GM19372 (cell line): ENCODE measurements around the gene LYG1.
A peak's percentile ranks its signal among the peaks of the same experiment; 100 is the strongest.
"Not testable (repeated sequence)": the region's sequence is repeated elsewhere in the genome, so short reads cannot be mapped to it uniquely, and the experiment has no call there.

Source experiments
- ATAC-seq: cut with Tn5 transposase; IDR thresholded peaks from one replicate; pipeline ENCODE4 v1.9.1; 2021; ENCODE audit warnings: mild to moderate bottlenecking, low read depth, moderate library complexity; ENCODE audit not compliant: unreplicated experiment

LYG1 gene

DNA sequence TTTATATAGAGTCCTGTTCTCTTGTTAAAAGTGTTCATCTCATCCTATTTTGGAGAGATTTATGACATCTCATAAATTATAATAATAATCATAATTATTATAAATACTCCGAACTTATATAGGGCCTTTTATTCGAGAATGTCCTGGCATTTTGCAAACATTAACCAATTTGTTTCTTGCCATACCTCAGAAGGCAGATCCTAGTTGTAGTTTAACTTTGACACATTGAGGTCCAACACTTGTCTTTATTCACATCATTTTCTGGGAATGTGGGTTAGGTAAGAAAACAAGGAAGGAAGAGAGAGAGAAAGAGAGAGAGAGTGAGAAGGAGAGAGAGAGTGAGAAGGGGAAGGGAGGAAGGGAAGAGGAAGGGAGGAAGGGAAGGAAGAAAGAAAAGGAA lies at the start of gene LYG1:
LYG1 (minus strand) TSS at position 101 of the 400 bp plus-strand sequence. CDS start 5,527 bp downstream, outside the sequence.
- ATAC-seq = not testable (repeated sequence)

DNA sequence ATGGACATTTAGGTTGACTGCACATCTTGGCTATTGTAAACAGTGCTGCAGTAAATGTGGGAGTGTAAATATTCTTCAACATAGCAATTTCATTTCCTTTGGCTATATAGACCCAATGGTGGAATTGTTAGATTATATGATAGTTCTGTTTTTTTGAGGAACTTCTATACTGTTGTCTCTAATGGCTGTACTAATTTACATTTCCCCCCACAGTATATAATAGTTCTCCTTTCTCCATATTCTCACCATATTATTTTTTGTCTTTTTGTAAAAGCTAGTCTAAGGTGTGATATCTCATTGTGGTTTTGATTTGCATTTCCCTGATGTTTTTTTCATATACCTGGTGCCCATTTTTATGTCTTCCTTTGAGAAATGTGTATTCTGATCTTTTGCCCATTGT lies 49.2 kb upstream of the LYG1 start:
- ATAC-seq = no peak

DNA sequence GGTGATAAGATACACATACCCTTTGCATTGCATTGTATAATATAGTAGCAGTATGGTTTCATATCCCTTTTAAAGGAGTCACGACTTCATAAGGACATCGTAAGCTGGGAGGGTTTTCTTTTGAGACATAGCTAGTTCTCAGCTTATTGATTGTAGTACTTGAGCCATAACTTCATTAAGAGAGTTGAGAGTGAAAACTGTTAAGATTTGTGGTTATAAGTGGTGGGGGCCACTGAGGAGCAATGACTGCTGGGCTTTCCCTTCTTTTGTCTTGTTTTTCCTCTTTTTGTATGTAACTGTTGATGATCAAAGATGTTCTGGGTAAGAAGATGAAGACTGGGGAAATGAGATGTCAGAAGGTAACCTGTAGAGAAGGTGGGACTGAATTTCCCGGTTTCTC lies 47.2 kb upstream of the LYG1 start:
- ATAC-seq = no peak

DNA sequence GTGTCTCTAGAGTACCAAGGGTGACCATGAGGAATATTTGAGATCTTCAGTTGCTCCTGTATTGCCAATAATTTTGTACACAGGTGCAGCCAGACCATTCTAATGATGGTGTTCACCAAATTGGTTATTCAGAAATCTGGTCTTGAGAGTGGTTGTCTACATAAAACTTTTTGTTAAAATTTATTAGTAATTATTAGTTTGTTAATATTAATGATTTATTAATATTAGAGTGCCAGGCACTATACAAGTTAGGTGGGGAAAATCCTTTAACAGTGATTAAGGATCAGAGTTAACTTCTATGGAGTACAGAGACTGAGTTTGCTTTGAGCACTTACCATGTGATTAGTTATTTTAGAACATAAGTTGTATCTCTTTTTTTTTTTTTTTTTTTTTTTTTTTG lies 45.2 kb upstream of the LYG1 start:
- ATAC-seq = no peak

DNA sequence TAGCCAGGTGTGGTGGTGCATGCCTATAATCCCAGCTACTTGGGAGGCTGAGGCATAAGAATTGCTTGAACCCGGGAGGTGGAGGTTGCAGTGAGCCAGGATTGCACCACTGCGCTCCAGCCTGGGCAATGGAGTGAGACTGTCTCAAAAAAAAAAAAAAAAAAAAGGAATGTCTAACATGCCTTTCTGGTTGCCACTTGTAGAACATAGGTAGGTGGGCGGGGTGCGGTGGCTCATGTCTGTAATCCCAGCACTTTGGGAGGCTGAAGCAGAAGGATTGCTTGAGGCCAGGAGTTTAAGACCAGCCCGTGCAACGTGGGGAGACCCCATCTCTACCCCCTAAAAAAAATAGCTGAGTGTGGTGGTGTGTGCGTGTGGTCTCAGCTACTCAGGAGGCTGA lies 44.4 kb upstream of the LYG1 start:
- not testable (repeated sequence) for ATAC-seq

DNA sequence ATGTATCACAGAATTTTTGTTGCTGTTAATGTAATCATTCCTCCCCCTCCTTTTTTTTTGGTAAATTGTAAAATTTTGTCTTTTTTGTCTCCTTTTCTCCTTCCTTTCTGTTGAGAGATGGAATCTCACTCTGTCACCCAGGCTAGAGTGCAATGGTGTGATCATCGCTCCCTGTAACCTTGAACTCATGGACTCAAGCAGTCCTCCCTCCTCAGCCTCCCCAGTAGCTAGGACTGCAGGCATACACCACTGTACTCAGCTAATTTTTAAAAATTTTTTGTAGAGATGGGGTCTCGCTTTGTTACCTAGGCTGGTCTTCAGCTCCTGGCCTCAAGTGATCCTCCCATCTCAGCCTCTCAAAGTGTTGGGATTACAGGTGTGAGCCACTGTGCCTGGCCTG lies 41.5 kb upstream of the LYG1 start:
- ATAC-seq = no peak

DNA sequence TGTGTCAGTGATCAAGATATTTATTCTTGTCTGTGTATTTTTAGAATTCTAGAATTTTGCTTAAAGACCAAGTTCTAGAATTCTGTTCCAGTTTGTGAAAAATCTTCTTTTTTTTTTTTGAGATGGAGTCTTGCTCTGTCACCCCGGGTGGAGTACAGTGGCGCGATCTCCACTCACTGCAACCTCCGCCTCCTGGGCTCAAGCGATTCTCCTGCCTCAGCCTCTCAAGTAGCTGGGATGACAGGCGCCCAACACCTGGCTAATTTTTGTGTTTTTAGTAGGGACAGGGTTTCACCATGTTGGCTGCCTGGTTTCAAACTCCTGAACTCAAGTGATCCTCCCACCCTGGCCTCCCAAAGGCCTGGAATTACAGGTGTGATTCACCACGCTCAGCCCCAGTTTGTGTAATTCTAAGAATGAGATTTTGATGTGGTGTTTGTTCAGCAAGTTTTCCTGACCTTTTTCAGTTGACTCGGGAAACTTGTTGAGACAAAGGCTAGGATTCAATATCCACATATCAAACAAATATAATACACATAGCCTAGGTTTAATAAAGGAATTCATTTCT lies 39.8 kb upstream of the LYG1 start:
- no peak for ATAC-seq

DNA sequence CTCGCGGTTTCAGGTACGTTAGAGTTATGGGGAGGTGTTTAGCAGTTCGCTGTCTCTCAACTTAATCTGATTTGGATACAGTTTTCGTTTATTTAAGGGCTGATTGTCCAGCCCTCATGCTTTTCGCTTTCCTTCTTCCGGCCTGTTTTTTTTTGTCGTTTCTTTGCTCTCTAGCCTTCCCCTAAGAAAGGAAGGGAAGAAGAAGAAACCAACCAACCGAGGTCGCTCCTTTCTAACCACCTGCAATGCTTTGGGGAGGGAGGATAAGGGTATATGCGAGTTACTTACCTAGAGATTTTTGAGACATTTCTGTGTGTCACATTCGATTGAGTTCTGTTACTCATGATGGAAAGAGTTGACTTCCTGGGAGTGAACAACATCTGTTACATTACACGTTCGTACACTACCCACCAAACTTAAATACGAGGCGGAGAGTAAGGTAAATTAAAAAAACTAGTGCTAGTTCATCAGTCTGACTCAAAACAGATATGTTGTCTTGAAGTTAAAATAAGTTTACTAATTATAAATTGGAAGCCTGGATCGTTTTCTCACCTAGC lies 37.1 kb upstream of the LYG1 start:
- no peak for ATAC-seq

DNA sequence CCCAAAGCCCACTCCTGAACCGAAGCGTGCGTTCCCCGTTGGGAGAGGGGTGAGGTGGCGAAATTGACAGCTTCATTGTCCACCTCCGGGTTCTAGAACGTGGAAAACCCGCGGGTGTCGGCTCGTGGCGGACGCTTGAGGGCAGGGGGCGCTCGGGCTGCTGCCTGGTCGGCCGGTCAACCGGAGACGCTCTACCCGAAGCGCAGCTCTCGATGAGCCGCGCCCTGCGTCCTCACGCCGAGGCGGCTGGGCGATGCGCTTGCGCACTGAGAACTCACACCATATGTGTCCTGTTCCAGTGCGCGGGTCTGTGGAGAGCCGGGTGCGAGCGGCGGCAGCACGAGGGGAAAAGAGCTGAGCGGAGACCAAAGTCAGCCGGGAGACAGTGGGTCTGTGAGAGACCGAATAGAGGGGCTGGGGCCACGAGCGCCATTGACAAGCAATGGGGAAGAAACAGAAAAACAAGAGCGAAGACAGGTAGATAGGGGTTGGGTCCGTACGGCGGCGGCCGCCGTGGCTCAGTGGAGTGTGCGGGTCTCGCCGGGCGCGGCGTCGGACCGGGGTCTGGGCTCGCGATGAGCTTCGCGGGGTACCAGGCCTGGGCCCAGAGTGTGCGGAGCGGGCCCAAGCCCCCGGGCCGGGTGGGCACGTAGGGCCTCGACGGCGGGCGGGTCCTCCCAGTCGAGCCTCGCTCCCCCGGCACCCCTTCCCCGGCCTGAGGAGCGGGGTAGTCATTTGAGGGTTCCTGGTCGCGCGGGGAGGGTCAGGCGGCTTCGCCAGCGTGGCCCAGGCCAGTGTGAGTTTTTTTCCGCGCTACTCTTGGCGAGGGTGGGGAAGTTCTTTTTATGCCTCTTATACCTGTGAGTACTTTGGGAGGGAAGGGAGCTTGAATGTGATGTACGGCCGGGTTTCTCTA lies 36.4 kb upstream of the LYG1 start, which contains the start of gene EIF5B:
EIF5B (plus strand) TSS at position 277 of the 916 bp plus-strand sequence; CDS start at position 443, 166 bp downstream.
- peak; percentile 58 for ATAC-seq

DNA sequence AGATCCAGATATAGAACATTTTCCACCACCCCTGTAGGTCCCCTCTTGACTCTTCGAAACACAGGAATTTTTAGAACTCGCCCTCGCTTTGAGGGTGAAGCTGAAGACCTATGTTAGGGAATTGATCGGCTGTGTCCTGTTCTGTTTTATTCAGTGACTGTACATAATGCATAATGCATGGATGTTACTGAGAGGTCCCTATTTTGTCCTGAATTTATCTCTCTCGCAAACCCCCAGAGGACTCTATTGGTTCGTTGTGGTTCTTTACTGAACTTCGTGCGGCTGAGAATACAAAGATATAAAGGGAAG lies 35.8 kb upstream of the LYG1 start:
- peak; percentile 2 for ATAC-seq

DNA sequence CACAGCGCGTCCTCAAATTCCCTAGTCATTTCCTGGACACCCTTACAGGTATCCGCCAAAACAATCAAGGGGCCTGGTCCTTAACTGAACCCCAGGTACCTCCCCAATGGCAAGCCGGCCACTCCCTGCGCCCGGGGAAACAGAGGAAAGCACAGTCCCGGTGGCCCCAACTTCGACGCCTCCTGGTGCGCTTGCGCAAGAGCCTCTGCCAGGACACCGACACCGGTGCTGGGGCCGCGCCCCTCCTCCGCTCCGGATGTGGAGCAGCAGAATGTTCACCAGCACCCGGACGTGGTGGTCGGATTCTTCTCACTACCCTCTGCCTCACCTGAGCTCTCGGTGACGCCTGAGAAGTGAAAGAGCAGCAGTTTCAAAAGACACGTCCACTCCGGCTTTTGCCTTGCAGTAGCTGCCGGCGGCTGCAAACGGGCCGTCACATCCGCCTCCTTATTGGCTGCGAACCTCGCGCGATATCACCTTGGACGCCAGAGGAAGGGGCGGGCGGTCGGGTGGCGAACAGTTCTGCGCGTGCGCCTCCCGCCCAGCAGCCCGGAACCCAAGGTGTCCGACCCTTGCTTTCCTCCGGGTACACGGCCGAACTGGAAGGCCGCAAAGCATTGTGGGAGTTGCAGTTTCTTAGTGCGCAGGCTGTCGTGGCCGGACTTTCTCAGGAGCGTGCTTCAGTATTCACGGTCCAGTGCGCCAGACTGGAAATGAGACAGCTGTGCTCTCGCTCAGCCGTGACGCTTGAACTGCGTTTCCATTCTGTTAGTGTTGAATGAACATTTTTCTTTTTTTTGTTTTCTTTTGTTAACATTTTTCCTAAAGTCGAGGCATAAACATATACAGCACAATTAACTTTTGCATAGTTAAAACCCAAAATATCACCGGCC lies 35.2 kb upstream of the LYG1 start, which contains the start of gene TXNDC9:
TXNDC9 (minus strand) TSS at position 423 of the 893 bp plus-strand sequence. CDS start 3,123 bp downstream, outside the sequence.
- peak; percentile 72 for ATAC-seq

DNA sequence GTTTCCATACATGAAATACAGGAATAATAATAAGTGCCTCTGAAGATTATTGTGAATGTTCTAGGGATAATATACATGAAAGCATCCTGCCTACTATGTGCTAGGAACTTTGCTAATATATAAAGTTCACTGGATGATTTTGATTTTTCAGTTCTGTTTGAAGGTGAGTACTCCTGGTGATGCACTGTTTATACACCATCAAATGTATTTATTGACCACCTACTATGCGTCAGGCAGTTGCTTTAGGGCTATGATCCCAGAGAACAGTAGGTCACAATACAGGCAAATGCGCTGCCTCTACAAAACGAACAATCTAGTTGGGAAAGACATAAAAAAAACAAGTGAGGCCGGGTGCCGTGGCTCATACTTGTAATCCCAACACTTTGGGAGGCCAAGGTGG lies 24.4 kb upstream of the LYG1 start:
- no peak for ATAC-seq

DNA sequence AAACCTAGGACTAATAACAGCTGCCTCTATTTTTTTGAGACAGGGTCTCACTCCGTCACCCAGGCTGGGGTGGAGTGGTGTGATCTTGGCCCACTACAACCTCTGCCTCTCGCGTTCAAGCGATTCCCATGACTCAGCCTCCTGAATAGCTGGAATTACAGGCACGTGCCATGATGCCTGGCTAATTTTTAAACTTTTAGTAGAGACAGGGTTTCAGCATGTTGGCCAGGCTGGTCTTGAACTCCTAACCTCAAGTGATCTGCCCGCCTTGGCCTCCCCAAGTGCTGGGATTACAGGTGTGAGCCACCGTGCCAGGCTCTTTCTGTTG lies 16.8 kb upstream of the LYG1 start:
- ATAC-seq = not testable (repeated sequence)

DNA sequence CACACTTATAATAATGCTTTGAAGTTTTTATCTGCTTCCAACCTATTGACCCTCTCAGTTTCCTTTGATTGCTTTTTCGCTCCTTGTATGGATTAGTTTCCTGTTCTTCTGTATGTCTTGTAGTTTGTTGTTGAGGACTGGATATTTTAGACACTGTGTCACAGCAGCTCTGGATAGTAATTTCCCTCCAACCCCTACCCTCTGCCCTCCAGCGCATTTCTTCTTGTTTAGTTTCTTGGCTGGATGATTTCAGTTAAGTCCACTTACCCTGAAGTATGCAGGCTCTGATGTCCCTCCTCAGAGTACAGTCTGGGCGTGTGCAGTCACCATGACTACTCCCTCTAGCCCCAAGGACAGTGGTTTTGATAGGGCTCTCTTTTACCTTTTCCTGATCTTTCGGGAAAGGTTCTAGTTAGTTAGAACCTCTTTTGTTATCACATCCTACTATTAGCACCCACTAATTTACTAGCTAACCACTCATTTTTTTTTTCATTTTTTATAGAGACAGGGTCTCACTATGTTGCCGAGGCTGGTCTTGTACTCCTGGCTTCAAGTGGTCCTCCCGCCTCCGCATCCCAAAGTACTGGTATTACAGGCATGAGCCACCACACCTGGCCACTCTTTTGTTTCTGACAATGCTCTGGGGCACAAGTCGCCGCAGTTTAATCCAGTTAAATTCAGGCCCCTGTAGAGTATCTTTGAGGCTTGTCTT lies 16.3 kb upstream of the LYG1 start:
- no peak for ATAC-seq

DNA sequence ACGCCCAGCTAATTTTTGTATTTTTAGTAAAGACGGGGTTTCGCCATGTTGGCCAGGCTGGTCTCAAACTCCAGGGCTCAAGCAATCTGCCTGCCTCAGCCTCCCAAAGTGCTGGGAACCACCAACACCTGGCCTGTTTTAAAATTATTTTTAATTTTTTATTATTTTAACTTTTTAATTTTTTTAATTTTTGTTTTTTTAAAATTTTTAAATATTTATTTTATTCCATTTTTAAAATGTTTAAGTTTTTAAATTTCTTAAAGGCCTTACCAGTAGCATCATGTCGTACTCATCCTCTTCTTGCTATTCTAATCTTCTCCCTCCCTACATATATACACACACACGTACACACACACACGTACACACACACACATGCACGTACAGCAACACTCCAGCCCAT lies 1.4 kb downstream of the LYG1 start:
- ATAC-seq = no peak

DNA sequence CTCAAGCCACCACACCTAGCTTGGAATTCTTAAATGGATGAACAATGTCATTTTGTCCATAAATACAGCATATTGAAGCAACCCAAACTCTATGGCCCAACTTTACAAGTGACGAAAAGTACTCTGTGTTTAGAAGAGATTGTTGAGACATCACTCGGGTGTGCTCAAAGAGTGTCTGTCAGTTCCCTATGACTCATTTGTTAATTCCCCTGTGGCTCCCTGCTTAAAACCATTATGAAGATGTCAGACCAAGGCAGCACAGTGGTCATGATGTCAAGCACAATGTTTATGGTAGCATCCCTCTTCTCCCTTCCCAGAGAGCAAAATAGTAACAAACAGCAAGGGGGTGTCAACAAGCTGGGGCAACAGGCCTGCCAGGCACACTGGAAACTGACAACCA lies 3.0 kb downstream of the LYG1 start:
- no peak for ATAC-seq

DNA sequence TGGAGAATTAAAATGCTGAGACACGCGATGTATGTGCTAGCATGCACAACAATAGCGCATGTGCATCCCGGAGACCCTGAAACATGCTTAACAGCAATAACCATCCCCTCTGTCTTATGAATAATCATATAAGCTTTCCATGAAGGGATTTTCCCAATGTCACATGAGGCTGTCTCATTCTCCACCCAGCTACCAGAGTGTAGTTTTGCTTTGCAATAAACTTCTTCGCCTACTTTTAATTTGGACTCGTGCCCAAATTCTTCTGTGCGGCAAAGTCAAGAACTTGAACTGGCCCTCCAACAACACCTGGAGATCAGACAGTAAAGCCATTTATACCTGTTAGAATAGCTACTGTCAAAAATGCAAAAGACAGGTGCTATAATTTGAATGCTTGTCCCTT lies 15.5 kb downstream of the LYG1 start:
- no peak for ATAC-seq

DNA sequence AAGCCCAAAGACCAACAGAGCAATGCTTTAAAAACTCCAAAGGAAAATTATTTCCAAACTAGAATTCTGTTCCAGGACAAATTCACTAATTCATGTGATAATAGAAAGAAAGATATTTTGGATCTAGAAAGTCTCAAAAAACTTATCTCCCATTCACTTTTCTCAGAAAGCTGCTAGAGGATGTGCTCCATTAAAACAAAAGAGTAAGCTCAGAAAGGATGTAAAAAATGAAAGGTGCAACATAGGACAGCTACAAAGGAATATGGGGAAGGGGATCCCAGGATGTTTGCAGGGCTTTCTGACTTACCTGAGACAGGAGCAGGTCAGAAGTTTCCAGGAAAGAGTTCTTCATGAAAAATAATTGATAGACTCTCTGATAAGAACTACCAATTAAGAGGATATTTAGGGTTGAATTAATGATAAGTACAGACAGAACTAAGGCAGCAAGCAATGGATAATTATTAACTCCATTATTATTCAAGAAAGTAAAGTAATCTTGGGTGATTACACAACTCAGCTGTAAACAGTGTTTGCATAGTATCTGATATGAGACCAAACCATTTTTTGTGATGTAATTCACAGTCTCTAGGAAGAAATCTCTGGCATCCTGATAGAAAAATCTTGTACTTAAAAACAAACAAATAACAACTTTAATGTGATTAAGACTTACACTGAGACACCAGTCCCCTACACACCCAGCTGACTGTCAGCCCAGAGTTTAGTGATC lies 20.9 kb downstream of the LYG1 start:
- ATAC-seq = no peak

DNA sequence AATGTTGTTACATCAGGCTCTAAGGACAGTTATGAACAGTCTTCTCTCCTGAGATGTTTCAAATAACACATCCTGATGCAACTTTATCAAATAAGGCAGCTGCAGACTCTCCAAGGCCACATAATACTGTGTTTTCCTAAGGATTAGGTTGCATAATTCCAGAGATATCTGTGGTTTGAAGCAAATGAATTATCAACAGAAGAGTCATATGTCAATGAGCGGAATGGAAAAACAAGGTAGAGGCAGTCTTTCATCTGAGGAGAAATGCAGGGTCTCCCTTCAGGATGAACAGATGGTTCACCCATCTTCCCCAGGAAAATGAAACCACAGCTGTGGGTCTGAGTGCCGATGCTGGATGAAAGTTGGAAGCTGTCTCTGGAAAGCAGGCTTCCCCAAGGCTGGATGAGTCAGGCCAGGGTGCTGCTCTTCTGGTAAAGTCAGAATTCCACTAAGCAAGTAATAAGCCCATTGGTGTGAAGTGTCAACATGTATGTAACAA lies 22.2 kb downstream of the LYG1 start:
- ATAC-seq = no peak
